Right ventricle myocardium inferior (tissue), 1 donor: ENCODE measurements around the gene RIPOR1. TPM values are rescaled to one million over a fixed set of nuclear protein-coding genes. Genes with fewer than 3 reads are reported as not detected.

Experiments used
- ATAC-seq: fragments of 200-7000 bp; cut with Tn5 transposase; one replicate; pipeline ENCODE4 v1.9.1; 2020; ENCODE audit warnings: mild to moderate bottlenecking, moderate library complexity
- DNase-seq: peaks from one replicate; pipeline ENCODE4 v3.0.0; 2021; ENCODE audit errors: missing footprints
- intact Hi-C: fragments of 100-400 bp; cut with DNase I; formaldehyde crosslinking; loops from one replicate; pipeline ENCODE4 v1.11.0; 2022
- total RNA-seq: library from RNA; stranded (reverse); fragmentation: NEBNext Ultra II Directional; extraction: Animal tissue kit (Norgen Biotek cat#: 25700); gene quantifications from one replicate; pipeline ENCODE4 v1.2.1, GENCODE V29; 2021
- donor health status: DM: no; HTN: yes; CAD: no; lungs with severe emphysema.

RIPOR1 gene
- total RNA-seq, 1 donor from 2014 or later = 68.4 TPM

GRCh38 chr16:67571464-67571863 lies 42.8 kb downstream of the RIPOR1 start:
- ATAC-seq (no peak), DNase-seq (no peak)
- intact Hi-C loops = no loop called here

DNA sequence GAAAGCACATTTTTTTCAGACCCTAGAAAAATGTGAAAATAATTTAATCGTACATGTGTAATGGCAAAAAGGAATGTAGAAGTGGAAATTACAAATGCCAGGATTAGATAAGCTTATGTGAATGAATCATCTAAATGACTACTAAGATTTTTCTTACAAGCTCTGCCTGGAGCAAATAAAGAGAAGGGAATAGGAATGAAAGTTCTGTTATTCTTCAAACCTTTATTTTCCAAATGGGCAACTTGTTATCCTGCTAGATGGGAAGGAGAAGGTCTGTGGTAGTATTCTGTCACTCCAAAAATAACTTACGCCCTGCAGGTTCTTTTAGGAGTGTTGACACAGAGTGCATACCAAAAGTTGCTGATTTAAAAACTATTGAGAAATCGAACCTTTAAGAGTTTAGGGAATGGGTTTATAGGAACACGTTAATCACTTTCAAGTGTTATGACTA lies 43.4 kb downstream of the RIPOR1 start:
- DNase-seq (no peak), ATAC-seq (no peak)
- intact Hi-C loops = no loop called here

GRCh38 chr16:67579686-67580085 lies 51.1 kb downstream of the RIPOR1 start:
- DNase-seq (no peak), ATAC-seq (no peak)
- intact Hi-C loops = no loop called here

DNA sequence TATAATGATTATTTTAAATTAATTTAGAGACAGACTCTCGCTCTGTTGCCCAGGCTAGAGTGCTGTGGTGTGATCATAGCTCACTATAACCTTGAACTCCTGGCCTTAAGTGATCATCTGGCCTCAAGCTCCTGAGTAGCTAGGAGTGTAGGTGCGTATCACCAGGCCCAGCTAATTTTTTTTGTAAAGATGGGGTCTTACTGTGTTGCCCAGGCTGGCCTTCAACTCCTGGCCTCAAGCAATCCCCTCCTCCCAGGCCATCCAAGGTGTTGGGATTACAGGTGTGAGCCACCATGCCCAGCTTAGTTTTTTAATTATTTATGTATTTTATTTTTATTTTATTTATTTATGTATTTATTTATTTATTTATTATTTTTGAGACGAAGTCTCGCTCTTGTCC lies 51.6 kb downstream of the RIPOR1 start:
- ATAC-seq (no peak), DNase-seq (no peak)
- intact Hi-C loops = no loop called here

DNA sequence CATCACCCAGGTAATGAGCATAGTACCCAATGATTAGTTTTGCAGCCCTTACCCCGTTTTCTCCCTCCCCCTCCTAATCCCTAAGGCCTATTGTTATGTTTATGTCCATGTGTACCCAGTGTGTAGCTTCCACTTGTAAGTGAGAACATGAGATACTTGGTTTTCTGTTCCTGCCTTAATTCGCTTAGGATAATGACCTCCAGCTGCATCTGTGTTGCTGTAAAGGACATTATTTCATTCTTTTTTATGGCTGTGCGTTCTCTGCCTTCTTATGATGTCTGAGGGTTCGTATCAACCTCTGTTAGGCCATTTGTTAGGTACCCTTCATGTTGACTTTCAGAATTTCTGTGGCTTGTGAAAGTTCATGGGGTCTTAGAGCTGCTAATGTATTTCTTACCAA lies 64.7 kb downstream of the RIPOR1 start:
- ATAC-seq (no peak), DNase-seq (no peak)
- intact Hi-C loops = no loop called here

DNA sequence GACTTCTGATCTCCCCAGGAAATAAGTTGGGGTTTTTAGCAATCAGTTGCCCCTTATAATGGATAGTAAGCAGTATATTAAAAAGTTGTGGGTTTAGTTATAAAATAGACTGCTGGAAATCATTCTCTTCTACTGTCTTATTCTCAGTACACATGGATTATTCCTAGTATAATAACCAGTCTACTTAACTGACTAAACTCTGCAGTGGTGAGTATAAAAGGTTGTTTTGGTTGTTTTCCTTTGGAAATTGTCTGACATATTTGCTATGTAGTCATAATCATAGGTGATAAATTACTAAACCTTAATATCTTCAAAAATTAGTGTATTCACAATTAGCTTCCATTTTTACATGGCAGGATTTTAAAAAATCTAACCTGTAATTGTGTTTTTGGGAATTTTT lies 65.1 kb downstream of the RIPOR1 start:
- ATAC-seq = no peak
- intact Hi-C loops = no loop called here
- no peak for DNase-seq

DNA sequence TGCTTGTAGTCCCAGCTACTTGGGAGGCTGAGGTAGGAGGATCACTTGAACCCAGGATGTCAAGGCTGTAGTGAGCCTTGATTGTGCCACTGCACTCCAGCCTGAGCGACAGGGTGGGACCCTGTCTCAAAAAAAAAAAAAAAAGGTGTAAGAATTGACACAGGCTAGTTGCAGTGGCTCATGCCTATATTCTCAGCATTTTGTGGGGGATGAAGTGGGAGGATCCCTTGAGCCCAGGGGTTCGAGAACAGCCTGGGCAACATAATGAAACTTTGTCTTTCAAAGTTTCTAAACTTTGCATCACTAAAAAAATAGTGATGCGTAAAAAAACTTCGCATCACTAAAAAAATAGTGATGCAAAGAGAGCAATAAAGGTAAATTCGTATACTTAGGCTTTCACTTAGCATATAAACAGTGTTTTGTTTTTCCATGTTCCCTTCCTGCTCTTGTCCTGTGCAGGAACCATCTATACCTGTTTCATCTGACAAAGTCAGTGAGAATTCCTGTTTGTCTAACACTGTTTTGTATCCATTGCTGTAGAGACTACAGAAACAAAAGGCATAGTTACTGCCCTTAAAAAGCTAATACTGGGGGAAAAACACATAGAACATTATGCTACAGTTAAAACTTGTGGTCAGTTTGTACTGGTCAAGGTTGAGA lies 65.8 kb downstream of the RIPOR1 start:
- DNase-seq (no peak), ATAC-seq (no peak)
- intact Hi-C loops = no loop called here

GRCh38 chr16:67594956-67595355 lies 66.3 kb downstream of the RIPOR1 start:
- no peak for ATAC-seq

More at GRCh38 chr16:67594956-67595355, 66.3 kb downstream of the RIPOR1 start:
- no peak for DNase-seq
- intact Hi-C loops = no loop called here

Other genes starting within 250 kb of the RIPOR1 start
- 1.1 TPM for gene PLEKHG4, start 249.3 kb upstream of the RIPOR1 start, total RNA-seq
- not detected for gene KCTD19, start 202.1 kb upstream of the RIPOR1 start, total RNA-seq
- gene LRRC36, start 202.0 kb upstream of the RIPOR1 start, total RNA-seq = not detected
- 9.5 TPM for gene TPPP3, start 135.3 kb upstream of the RIPOR1 start, total RNA-seq
- gene ZDHHC1, start 112.4 kb upstream of the RIPOR1 start, total RNA-seq = 2.9 TPM
- gene HSD11B2, start 97.7 kb upstream of the RIPOR1 start, total RNA-seq = 0.81 TPM
- gene ATP6V0D1, start 47.7 kb upstream of the RIPOR1 start, total RNA-seq = 67.7 TPM
- not detected for gene AGRP, start 45.3 kb upstream of the RIPOR1 start, total RNA-seq
- gene CTCF, start 33.7 kb downstream of the RIPOR1 start, total RNA-seq = 28.2 TPM
- gene CARMIL2, start 116.3 kb downstream of the RIPOR1 start, total RNA-seq = 0.30 TPM
- 9.7 TPM for gene ACD, start 131.4 kb downstream of the RIPOR1 start, total RNA-seq
- 3.7 TPM for gene PARD6A, start 132.1 kb downstream of the RIPOR1 start, total RNA-seq
- gene ENKD1, start 137.9 kb downstream of the RIPOR1 start, total RNA-seq = 9.9 TPM
- gene C16orf86, start 138.0 kb downstream of the RIPOR1 start, total RNA-seq = 3.0 TPM
- 9.0 TPM for gene GFOD2, start 190.5 kb downstream of the RIPOR1 start, total RNA-seq